Gastrocnemius medialis (tissue), 4 donors: Measurements from ENCODE around the gene PRELID1. TPM values are rescaled to one million over a fixed set of nuclear protein-coding genes. Genes with fewer than 3 reads are reported as not detected.
"Not testable (repeated sequence)": the region's sequence is repeated elsewhere in the genome, so short reads cannot be mapped to it uniquely, and the experiment has no call there.

Experiments used
- ATAC-seq, 2 donors: fragments of 150-250 bp; one replicate each; pipeline ENCODE4 v1.9.1; 2016
- DNase-seq, 2 donors: peaks; one replicate each; pipeline ENCODE4 v3.0.0-alpha.2; 2019
- H3K27ac ChIP-seq, 4 donors: fragments of 200-600 bp; sonication (generic); 1 replicate in 1 of 4; 2 replicates in 3 of 4; pipeline ENCODE4 v1.5.1; 2016 to 2018; ENCODE audit warnings: mild to moderate bottlenecking in 2 of 4, moderate library complexity in 1 of 4
- H3K27me3 ChIP-seq, 3 donors: fragments of 200-600 bp; sonication (generic) in 2 of 3; 1 replicate in 1 of 3; 2 replicates in 2 of 3; pipeline versions ENCODE4 v1.5.1 to v1.6.0; 2016 to 2019; ENCODE audit warnings: mild to moderate bottlenecking in 1 of 3, moderate library complexity in 1 of 3
- H3K36me3 ChIP-seq, 2 donors: fragments of 200-600 bp; sonication (generic) in 1 of 2; one replicate each; pipeline ENCODE4 v1.5.1; 2017 to 2018
- H3K4me1 ChIP-seq, 2 donors: fragments of 200-600 bp; sonication (generic) in 1 of 2; one replicate each; pipeline ENCODE4 v1.5.1; 2016 to 2017; ENCODE audit warnings: mild to moderate bottlenecking in 2 of 2
- H3K4me3 ChIP-seq, 4 donors: fragments of 200-600 bp; sonication (generic) in 3 of 4; 1 replicate in 1 of 4; 2 replicates in 3 of 4; pipeline ENCODE4 v1.5.1; 2016 to 2019; ENCODE audit warnings: mild to moderate bottlenecking in 2 of 4
- H3K9me3 ChIP-seq, 3 donors: fragments of 200-600 bp; sonication (generic) in 2 of 3; 1 replicate in 1 of 3; 2 replicates in 2 of 3; pipeline ENCODE4 v1.5.1; 2016 to 2019
- POLR2A ChIP-seq, 2 donors: fragments of 450-650 bp; IDR thresholded peaks; one replicate each; pipeline ENCODE4 v1.6.1; 2017; ENCODE audit warnings: antibody characterized with exemption in 2 of 2, mild to moderate bottlenecking in 2 of 2, moderate library complexity in 2 of 2
- in situ Hi-C, 4 donors: fragments of 200-750 bp; cut with MboI; loops; one replicate each; pipeline versions ENCODE4 v1.15.0 to v1.8.0; 2017; ENCODE audit warnings: low sequenced_read_pairs in 4 of 4
- intact Hi-C: fragments of 100-400 bp; cut with DNase I; formaldehyde crosslinking; loops from one replicate; pipeline ENCODE4 v1.15.1; 2023; ENCODE audit warnings: low total_unique reads
- total RNA-seq, 4 donors: library from RNA; depleted of rRNA; stranded (reverse); fragments of >200 nt; gene quantifications; one replicate each; pipeline versions ENCODE4 v1.1.0 to v1.2.3, GENCODE V29; 2016
- TF ChIP-seq, protein P1 (sequence below), 5 experiments: fragments of 450-650 bp in 3 of 5; fragments of 200-600 bp in 2 of 5; sonication (generic) in 2 of 5; IDR thresholded peaks in 4 of 5; conservative IDR thresholded peaks in 1 of 5; 1 replicate in 4 of 5; 2 replicates in 1 of 5; pipeline ENCODE4 v1.5.1; 2016 to 2019; ENCODE audit warnings: antibody characterized with exemption in 5 of 5, mild to moderate bottlenecking in 3 of 5, moderate library complexity in 3 of 5

The PRELID1 gene
- total RNA-seq, 4 donors from 2014 or later: 13.4 to 45.8 (median 28.2) TPM

DNA sequence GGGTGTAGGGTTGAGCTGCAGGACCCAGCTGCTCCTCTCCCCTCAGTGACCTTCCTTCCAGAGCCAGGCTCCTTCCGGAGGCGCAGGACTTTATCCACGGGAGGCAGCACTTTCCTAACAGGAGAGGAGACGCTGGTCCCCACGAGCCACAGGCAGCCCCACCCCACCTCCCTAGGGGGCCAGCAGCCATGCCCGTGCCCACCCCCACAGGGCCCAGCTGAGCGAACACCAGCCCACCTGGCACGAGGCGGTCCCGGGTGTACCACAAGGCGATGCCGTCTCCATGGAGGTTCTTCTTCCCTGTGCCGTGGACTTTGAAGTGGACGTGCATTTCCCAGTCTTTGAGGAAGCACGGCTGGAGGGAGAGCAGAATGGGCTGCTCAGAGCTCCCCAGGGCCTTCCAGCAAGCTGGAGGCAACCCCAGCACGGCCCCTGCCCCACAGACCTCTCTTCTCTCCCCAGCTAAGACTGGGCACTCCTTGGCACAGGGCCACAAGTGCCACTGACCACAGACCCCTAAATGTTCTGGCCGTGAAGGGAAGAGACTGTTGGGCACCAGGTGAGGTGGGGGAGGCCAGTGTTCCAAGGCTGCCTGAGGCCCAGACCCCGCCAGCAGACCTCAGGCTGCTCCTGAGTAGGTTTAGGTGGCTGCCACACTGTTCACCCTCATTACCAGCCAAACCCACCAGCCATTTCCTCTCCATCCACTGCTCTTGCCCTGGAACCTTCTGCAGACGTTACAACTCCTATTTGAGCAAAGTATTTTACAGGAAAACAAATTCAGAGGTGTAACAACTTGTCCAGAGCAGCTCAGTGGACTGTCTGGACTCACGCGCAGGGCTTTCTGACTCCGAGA lies 34.9 kb downstream of the PRELID1 start:
- no peak for ATAC-seq
- Histone ChIP-seq H3K4me3 (no peak overlapping the region), H3K27me3 (no peaks in the 10 kb centered on the region), H3K27ac (no peak overlapping the region), H3K4me1 (no peaks in the 10 kb centered on the region), H3K36me3 (peaks cover 0 to 52% of the 10 kb centered on the region in 2 donors), H3K9me3 (no peaks in the 10 kb centered on the region)
- in situ Hi-C loops (no loop called here), intact Hi-C loops (no loop called here)
- DNase-seq: no peak
- TF ChIP-seq, protein P1, sequence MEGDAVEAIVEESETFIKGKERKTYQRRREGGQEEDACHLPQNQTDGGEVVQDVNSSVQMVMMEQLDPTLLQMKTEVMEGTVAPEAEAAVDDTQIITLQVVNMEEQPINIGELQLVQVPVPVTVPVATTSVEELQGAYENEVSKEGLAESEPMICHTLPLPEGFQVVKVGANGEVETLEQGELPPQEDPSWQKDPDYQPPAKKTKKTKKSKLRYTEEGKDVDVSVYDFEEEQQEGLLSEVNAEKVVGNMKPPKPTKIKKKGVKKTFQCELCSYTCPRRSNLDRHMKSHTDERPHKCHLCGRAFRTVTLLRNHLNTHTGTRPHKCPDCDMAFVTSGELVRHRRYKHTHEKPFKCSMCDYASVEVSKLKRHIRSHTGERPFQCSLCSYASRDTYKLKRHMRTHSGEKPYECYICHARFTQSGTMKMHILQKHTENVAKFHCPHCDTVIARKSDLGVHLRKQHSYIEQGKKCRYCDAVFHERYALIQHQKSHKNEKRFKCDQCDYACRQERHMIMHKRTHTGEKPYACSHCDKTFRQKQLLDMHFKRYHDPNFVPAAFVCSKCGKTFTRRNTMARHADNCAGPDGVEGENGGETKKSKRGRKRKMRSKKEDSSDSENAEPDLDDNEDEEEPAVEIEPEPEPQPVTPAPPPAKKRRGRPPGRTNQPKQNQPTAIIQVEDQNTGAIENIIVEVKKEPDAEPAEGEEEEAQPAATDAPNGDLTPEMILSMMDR (IDR thresholded peaks at IDR 0.05 in 4 of 5, conservative IDR thresholded peaks at IDR 0.05 in 1 of 5): no peak
- TF ChIP-seq POLR2A (IDR thresholded peaks at IDR 0.05): no peak

DNA sequence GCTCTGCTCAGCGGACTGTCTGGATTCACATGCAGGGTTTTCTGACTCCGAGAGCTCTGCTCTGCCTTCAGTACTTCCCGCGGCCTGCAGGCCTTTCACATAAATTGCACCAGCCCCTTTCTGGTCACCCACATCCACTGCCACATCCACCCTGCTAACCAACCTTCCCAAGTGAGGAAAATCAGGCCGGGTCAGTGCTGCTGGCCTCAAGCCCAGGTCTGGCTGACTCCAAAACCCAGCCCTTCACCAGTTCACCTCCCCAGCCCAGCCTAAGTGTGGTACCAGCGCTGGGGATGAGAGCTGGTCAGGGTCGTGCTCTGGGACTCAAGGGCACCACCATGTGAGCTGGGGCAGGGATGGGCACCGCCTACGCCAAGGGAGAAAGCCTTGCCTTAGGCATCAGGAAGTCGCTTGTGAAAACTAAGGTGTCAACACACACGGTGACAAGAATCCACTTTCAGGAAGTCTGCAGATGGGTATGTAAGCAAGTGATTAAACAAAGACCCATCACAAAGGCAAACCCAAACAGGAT lies 35.6 kb downstream of the PRELID1 start:
- intact Hi-C loops: no loop called here
- H3K36me3 ChIP-seq: peaks cover 0 to 45% of the 10 kb centered on the region in 2 donors
- no peak for TF ChIP-seq POLR2A (IDR thresholded peaks at IDR 0.05)
- TF ChIP-seq, protein P1 (IDR thresholded peaks at IDR 0.05 in 4 of 5, conservative IDR thresholded peaks at IDR 0.05 in 1 of 5): no peak
- in situ Hi-C loops: no loop called here
- H3K27ac ChIP-seq: no peak overlapping the region
- H3K9me3 ChIP-seq: no peaks in the 10 kb centered on the region
- no peak for ATAC-seq
- H3K4me3 ChIP-seq: no peak overlapping the region
- no peak for DNase-seq
- H3K27me3 ChIP-seq: no peaks in the 10 kb centered on the region
- H3K4me1 ChIP-seq: no peaks in the 10 kb centered on the region

DNA sequence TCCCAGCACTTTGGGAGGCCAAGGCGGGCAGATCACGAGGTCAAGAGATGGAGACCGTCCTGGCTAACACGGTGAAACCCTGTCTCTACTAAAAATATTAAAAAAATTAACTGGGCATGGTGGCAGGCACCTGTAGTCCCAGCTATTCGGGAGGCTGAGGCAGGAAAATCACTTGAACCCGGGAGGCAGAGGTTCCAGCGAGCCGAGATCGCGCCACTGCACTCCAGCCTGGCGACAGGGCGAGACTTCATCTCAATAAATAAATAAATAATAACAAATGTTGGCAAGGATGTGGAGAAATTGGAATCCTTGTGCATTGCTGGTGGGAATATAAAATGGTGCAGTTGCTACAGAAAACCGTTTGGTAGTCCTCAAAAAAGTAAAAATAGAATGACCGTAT lies 39.4 kb downstream of the PRELID1 start:
- intact Hi-C loops, in situ Hi-C loops, H3K27ac ChIP-seq, DNase-seq, H3K4me1 ChIP-seq, H3K36me3 ChIP-seq, H3K27me3 ChIP-seq, H3K9me3 ChIP-seq, ATAC-seq, H3K4me3 ChIP-seq: not testable (repeated sequence)

DNA sequence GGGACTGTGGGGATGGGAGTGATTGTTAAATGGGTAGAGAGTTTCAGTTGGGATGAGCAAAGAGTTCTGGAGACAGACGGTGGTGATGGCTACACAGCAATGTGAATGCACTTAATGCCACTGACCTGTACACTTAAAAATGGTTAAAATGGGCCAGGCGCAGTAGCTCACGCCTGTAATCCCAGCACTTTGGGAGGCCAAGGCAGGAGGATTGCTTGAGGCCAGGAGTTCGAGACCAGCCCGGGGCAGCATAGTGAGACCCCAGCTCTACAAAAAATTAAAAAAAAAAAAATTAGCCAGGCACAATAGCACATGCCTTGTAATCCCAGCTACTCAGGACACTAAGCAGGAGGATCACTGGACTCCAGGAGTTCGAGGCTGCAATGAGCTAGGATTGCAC lies 40.2 kb downstream of the PRELID1 start:
- ATAC-seq: no peak
- Histone ChIP-seq H3K4me3 (no peak overlapping the region), H3K9me3 (no peaks in the 10 kb centered on the region), H3K27ac (no peak overlapping the region), H3K4me1 (peaks cover 5 to 9% of the 10 kb centered on the region in 2 donors), H3K27me3 (no peaks in the 10 kb centered on the region), H3K36me3 (peaks cover 0 to 5% of the 10 kb centered on the region in 2 donors)
- no peak for TF ChIP-seq POLR2A (IDR thresholded peaks at IDR 0.05)
- TF ChIP-seq, protein P1 (IDR thresholded peaks at IDR 0.05 in 4 of 5, conservative IDR thresholded peaks at IDR 0.05 in 1 of 5): no peak
- no peak for DNase-seq
- in situ Hi-C loops: no loop called here
- intact Hi-C loops: no loop called here

DNA sequence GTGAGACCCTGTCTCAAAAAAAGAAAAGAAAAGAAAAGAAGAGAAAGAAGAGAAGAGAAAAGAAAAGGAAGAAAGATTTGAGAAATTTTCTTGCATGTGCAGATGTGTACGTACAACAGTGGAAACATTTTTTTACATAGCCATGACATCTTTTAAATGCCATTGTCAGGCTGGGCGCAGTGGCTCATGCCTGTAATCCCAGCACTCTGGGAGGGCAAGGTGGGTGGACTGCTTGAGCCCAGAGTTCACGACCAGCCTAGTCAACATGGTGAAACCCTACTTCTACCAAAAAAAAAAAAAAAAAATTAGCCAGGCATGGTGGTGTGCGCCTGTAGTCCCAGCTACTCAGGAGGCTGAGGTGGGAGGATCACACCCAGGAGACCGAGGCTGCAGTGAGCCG lies 41.3 kb downstream of the PRELID1 start:
- intact Hi-C loops (no loop called here), in situ Hi-C loops (no loop called here)
- ATAC-seq: no peak
- TF ChIP-seq, protein P1 (IDR thresholded peaks at IDR 0.05 in 4 of 5, conservative IDR thresholded peaks at IDR 0.05 in 1 of 5): no peak
- TF ChIP-seq POLR2A (IDR thresholded peaks at IDR 0.05): no peak
- Histone ChIP-seq H3K27me3 (no peaks in the 10 kb centered on the region), H3K4me3 (no peak overlapping the region), H3K27ac (no peak overlapping the region), H3K9me3 (no peaks in the 10 kb centered on the region), H3K36me3 (peaks cover 0 to 10% of the 10 kb centered on the region in 2 donors), H3K4me1 (peaks cover 12 to 20% of the 10 kb centered on the region in 2 donors)
- no peak for DNase-seq
